Stromal cell of bone marrow (primary cell): ENCODE data around the gene PAFAH1B1.

Experiments
- DNase-seq: peaks from one replicate; pipeline ENCODE4 v3.0.0-alpha.2; 2012; ENCODE audit warnings: low read depth

Gene PAFAH1B1

DNA sequence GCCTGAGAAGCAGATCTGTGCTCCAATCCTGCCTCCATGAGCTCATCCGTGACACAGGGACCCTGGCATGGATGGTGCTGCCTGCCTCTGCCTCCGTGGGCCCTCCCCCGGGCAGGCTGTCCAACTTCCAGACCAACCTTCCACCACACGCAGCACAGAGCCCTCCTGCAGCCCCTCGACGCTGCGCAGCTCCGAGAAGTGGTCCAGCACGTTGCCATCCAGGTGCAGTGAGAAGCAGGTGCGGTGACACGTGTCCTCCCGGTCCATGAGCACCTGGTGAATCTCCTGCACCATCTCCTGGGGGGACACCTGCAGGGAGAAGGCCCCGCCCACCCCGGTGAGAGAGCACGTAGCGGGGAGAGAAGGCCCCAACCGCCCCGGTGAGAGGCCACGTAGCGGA, 109.7 kb downstream of the PAFAH1B1 start:
- DNase-seq = no peak

DNA sequence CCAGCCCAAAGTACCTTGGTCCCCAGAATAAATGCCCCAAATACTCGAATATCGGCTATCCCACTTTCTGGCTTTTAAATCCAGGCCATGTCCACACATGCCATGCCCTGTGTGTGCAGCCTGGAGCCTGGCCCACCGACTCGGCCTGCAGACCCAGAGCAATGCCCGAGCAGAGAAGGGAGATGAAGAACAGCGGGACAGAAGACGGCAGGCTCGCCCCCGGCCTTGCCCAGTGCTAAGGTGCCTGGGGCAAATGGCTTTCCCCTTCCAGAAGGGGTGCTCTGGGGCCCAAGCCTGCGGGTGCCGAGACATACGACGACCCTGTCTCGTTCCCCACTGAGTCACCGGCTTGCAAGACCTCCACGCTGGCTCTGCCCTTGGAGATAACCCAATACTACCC, 110.2 kb downstream of the PAFAH1B1 start:
- DNase-seq = no peak

DNA sequence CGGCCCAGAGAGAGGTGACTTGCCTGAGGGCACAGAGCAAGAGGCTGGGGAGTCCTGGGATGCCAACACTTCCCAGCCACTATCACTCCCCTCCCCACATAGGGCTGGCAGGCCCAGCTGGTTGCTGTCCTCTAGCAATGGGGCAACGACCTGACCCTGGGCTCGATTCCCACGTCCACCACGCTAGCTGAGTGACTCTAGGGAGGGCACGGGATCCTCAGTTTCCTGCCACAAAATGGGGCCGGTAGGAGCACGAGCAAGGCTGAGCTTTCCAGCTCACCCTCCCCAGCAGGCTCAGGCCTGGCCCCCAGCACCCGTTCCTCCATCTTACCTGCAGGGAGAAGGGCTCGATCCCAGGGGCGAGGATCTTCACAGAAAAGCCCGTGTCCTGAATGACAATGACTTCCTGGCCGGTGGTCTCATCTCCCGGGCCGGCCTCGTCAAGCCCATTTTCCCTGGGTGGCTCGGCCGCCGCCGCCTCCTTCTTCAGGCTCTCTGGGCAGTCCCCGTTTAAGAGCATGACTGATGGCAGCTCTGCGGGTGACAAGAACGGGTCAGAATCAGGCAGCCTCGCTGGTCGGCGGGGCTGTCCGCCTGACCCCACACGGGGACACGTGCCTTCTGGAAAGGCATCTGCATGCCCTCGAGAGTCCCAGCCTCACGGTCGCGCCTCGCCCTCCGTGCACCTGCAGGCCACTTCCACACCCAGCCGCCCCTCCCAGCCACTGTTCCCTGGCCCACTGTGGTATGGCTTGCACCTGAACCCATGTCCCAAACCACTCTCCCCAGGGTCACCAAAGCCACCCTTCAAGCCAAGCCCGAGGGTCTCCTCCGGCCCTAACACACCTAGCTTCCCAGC, 110.8 kb downstream of the PAFAH1B1 start:
- no peak for DNase-seq

DNA sequence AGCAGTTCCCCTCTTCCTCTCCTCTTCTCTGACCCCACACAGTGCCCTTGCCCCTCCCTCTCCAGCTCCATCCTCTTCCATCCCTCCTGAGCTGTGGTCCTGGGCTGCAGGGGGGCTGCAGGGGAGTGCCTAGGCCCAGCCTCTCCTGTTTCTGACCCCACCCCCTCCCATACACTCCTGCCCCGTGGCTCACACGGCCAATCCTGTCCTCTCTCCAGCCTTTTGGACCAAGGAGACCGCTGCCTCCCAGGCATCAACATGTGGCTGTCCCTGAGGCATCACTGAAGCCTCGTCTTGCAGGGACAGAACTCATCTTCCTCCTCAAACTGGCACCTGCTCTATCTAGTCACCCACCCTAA, 111.4 kb downstream of the PAFAH1B1 start:
- no peak for DNase-seq

DNA sequence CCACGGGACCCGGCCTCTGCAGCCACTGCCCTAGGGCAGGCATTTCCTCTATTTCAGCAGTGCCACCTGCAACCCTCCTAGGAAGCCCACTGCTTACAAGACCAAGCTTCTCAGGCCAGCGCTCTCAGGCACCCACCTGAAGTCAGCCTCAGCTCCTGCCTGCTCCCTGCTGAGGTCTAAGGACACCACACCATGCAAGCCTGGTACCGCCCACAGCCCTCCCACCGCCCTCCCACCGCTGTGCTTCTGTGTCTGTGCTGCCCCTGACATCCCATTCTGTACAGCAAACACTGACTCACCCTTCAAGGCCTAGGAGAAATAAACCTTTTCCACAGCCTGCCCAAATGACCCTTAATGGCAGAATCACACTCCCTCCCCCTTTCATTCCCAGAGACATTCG, 111.8 kb downstream of the PAFAH1B1 start:
- DNase-seq = no peak

DNA sequence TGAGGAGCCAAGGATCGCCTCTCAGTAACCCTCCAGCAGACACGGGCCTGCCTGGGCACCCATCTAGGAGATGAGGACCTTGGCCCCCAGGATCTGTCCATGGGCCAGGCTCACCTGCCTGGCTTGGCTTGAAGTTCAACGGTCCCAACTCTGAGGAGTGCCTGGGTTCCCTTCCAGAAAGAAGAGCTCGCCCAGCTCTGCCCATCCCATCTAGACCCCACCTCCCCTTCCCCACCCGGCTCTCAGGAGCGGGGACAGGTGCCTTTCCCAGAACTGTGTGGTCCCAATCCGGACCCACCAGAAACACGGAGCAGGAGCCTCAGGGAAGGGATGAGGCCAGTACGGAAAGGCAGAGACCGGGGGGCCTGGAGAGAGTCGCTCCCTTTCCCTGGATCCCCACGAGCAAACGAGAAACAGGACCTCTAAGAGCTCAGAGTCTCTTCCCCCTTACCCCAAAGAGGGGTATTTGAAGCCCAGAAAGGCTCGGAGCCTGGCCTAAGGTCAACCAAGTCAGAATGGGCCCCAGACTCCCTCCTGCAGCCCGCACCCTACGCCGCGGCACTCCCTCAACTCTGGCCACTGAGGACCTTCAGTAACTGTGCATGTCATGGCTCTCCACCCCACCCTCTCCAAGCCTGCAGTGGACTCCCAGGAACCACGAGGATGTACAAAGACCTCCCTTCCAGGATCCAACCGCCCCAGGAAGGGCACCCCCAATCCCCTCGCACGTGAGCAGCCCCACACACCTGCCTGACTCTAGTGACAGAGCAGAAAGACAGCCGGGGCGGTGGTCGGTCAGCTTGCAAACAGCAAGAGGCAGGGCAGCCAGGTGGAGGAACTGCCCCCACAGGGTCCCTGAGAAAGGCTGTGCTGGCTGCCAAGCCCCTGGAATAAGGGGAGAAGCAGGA, 112.7 kb downstream of the PAFAH1B1 start:
- no peak for DNase-seq

DNA sequence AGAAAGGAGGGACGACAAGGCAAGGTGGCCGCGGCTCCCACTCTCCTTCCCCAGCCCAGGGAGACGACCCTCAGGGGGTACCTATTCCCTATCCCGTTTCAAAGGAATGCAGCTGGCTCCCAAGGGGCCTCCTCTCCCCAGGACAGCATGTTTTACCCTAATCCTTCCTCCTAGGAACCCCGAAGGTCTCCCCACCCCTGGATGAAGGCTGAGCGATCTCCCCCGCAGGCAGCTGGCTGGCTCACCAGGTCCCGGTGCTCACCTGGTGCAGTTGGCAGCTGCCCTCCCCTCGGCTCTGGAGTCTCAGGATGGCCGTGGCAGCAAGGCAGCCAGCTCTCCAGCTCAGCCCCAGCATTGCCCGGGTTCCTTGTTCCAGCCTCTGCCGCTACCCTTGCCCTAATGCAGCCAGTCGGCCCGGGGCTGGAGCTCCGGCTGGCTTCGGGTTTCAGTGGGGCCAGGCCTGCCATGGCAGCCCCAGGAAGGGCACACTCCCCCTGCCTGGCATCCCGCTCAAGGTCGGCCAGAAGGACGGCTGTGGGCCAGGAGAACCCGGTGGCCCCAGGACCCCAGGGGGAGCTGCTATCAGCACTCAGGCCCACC, 113.6 kb downstream of the PAFAH1B1 start:
- DNase-seq = no peak

DNA sequence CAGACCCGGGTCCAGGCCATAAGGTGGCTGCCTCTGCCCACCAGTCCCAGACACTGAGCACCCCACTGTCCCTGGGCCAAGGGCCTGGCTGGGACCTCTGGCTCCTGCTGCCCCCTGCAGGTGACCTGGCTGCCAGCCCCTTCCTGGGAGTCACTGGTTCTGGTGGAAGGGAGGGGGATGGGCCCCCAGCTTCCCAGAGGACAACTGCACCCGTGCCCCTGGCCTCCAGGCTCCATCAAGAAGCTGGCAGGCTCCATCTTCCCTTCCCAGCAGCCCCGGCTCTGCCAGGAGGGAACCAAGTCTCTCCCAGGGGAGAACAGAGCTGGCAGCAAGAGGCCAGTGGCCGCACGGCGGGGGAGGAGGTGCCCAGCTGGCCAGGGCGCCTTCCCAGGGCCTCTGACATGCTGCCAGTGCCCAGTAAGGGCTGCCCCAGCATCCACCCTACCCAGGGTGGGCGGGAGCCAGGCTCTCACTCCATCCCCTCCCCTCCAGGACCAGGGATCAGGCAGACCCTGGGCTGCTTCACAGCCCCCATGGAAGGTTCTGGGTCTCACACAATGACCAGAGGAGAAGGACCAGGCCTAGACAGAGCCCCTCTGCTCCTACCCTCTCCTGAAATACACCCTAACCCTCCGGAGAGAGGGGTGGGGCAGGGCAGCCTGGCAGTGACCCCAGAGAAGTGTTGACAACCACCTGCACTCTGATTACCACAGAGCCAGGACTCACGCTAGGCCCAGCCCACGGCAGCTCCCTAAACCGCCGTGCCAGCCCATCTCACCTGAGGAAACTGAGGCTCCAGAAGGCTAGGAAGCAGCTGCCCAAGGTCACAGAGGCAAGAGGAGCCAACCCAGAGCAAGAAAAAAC, 114.5 kb downstream of the PAFAH1B1 start:
- no peak for DNase-seq

DNA sequence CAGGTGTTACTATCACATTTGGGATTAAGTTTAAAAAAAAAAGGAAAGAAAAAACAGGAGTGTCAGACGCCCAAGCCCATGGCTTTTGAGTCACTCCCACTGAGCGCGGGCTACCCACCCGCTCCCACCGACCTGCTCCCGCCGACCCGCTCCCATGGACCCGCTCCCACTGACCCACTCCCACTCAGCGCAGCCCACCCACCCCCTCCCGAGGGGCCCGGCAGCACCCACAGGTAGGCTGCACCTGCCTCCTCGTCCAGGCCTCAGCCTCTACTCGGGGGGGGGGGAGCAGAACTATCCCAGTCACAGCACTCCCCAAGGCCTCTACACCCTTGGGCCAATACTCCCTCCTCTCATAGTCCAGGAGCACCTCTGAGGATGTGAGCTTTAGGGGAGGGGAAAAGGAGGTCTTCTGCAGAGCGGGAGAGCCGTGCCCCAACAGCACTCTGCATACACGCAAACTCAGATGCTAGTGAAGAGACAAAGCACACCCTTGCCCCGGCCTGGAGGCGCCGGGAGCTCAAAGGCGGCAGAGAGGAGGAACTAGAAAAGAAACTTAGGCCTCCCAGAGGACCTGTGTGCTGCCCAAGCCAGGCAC, 115.2 kb downstream of the PAFAH1B1 start:
- no peak for DNase-seq

DNA sequence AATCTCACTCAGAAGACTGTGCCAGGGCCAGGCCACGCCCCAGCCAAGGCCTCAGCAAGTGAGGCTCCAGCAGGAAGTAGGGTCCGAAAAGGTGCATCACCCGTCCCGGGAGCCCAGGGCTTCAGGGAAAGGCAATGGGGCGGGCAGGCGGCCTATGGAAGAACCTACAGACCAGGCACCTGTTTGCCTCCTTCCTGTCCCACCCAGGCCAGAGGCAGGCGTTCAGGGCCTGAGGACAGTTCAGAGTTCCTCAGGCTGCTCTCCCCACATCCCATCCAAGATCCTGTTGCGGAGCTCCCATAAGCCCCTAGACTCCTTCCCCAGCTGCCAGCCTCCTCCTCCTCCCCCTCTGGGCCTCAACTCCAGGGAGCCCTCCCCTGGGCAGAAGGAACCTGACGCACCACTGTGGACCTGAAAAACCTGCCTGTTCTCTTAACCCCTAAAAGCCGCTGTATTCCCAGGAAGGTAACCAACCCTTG, 115.8 kb downstream of the PAFAH1B1 start:
- DNase-seq = no peak

DNA sequence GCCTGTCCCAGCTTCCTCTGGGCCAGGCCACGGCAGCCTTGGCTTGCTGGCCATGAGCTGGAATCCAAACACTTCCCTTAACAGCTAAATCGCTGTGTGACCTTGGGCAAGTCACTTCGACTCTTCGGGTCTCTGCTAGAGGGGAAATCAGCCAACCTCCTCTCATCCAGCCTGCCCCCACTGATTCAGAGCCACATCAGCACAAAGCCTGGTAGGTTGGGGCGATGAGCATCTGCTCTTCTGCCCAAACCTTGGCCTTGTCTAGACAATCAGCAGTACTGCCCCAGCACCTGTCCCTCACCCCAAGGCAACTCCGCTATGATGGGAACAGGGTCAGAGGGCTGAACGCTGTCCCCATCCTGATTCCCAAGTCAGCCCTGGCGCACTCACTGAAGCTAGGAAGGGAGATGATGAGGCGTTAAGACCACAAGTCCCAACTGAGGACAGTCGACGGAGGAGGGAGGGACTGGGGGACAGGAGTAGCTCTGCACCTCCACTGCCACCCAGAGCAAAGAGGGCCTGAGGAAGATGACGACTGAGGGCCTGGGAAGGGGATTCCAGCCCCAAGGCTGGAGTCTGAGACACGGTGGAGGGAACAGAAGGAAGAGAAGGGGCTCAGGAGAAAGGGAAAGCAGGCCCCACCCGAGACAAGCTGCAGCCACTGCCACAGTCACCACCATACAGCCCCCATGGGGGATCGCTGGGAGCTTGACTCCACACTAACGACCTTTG, 116.8 kb downstream of the PAFAH1B1 start:
- no peak for DNase-seq

DNA sequence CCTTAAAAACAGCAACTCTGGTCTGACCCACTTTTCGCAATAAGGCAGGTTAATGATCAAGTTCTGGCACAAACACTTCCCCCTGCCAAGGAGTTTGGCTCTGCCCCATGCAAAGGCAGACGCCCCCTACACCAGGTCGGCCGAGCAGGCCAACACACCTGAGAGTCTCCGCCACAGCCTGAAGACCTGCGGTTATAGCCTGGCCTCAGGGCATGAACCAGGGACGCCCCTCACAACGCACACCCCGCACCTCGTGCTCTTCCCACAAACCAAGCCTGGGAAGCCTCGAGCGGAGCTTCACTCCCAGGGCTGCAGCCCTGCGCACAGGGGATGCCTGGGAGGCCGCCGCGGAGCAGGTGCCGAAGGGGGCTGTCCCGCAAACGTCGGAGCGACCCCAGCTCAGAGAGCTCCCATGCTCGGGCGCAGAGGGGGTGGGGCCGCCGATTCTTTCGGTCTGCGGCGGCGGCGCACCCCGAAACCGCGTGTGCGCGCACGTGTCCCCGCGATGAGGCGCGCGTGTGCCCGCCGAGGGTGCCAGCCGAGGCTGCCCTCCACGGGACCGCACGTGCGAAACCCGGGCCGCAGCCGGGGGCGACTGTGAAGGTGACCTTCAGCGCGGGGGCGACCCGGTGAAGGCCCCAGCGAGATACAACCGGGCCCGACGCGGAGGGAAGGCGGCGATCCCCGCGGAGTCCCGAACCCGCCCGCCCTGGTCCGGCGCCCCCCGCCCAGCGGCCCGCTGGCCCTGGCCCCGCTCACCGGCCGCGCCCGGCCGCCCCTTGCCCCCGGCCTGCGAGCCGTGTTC, 117.6 kb downstream of the PAFAH1B1 start:
- no peak for DNase-seq

DNA sequence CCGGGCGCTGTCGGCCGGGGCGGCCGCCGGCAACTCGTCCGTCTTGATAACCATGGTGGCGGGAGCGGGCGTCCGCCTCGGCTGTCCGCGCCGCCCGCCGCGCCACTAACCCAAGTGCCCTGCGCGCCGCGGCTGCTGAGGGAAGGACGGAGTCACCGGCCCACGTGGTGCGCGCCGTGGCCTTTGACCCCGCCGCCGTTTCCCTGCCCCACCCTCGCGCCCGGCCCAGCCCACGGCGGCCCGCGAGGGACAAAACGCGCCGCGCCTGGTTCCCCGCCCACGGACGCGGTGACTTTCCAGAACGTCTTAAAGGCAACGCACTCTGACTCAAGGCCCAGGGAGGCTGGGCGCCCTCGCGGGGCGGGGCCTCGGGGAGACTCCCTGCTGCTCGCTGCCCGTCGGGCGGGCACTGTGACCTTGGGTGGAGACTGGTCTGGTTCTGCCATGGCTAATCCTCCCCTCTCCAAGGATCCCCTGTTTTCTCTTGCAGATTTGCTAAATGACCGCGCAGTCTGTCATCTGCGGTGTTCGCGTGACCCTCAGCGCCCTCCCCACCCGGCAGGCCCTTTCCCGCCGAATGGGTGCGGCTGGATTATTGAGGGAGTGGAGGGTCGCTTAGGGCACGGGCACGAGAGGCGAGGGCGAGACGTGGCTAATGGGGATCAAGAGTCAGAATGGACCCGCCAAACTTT, 118.3 kb downstream of the PAFAH1B1 start, which contains the start of gene CLUH:
Gene CLUH, minus strand, starts transcription at position 157 of the 692 bp plus-strand sequence. Its CDS starts 103 bp downstream, at position 54.
- DNase-seq = peak; percentile 98

DNA sequence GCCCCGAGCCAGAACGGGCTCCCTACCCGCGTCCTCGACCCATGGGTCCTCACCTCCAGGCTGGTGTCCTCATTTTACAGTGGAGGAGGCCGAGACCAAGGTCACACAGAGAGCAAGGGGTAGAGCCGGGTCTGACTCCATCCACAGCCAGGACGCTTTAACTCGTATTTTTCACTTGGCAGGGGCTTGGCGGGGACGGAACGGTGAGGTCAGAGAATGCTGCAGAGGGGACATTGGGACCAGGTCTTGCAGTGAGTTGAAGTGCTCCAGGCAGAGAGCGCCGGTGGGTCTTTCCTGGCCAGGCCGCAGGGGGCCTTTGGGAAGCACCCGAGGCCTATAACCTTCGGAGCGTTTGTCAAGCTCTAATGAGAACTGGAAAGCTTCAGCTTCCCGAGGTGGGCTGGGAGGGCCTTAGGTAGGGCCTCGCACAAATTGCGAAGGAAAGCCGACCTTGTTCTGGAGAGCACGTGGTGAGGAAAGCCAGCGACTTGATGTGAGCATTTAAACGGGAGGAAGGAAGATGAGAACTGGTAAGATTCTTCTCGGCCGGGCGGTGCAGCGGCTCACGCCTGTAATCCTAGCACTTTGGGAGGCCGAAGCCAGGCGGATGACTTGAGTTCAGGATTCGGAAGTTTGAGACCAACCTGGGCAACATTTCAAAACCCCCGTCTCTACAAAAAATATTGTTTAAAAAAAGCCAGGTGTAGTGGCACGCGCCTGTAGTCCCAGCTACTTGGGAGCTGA, 119.0 kb downstream of the PAFAH1B1 start:
- DNase-seq = no peak

DNA sequence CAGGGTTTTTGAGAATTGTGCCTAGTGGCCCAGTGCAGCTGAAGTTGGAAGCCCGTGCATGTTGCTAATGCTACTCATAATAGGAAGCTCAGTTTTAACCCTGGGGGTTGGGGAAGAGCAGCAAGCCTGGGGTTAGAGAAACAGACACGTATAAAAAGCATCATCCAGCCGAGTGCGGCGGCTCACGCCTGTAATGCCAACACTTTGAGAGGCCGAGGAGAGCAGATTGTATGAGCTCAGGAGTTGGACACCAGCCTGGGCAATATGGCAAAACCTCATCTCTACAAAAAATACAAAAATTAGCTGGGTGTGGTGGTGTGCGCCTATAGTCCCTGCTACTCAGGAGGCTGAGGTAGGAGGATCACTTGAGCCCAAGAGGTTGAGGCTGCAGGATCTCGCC, 120.4 kb downstream of the PAFAH1B1 start:
- DNase-seq = no peak

DNA sequence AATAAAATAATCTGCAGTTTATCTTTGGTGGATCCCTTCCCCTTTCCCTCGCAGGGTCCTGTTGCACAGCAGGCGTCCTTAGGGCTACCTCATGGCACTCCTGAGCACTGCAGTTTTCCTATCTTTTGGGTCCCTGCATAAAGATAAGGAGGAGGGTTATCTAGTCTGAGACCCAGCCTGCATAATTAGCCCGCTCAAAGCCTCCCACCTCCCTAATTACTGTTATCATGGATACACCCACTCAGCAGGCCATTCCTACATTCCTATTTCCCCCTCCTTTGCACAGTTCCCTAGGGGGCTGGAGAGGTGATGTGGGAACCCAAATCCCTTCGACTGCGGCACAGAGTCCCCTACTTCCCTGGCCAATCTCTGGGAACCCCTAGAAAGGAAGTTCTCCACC, 123.2 kb downstream of the PAFAH1B1 start:
- no peak for DNase-seq

DNA sequence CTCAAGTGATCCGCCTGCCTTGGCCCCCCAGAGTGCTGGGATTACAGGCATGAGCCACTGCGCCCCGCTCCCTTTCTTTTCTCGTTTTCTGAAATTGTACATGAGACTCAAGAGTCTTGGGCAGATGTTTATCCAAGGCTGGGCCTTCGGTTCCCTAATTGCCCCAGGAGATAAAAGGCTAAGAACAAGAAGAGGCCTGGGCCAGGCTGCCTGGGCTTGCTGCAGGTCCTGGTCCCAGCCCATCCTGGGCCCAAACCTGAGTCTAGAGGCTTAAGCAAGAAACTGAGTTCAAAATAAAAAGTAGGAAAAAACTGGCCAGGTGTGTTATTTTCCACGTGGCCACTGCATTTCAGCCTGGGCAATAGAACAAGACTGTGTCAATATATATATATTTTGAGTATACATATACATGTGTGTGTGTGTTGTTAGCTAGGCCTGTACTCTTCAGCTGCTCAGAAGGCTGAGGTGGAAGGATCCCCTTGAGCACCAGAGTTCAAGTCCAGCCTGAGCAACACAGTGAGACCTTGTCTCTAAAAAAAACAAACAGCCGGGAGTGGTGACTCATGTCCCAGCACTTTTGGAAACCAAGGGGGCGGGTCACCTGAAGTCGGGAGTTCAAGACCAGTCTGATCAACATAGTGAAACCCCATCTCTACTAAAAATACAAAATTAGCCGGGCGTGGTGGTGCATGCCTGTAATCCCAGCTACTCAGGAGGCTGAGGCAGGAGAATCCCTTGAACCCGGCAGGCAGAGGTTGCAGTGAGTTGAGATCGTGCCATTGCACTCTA, 124.9 kb downstream of the PAFAH1B1 start:
- no peak for DNase-seq
